HCT116 (cell line): Measurements from ENCODE around the gene ATP6V0B. TPM values are rescaled to one million over a fixed set of nuclear protein-coding genes. Genes with fewer than 3 reads are reported as not detected.

Source experiments
- ATAC-seq: fragments of 200-7000 bp; cut with Tn5 transposase; 2 replicates; pipeline ENCODE4 v1.9.1; 2020; ENCODE audit warnings: mild to moderate bottlenecking, moderate library complexity
- BruUV-seq: library from RNA; stranded (reverse); fragments of 400-500 nt; replicated peaks from 2 replicates; lab custom pipeline; 2021; lab: Mats Ljungman, UMichigan
- CTCF ChIA-PET: fragments of 300-600 bp; sonication (Branson Sonifier 250); formaldehyde crosslinking; loops from one replicate; lab custom pipeline; 2021; ENCODE audit warnings: antibody characterized with exemption; lab: Charles Lee
- POLR2A ChIA-PET: fragments of 300-600, 350-600 bp; sonication (Branson Sonifier 250); formaldehyde crosslinking; loops from one replicate; lab custom pipeline; 2021; ENCODE audit warnings: antibody characterized with exemption; lab: Charles Lee
- RAD21 ChIA-PET, 2 experiments: fragments of 300-600 bp; sonication (Branson Sonifier 250); formaldehyde crosslinking; loops; one replicate each; lab custom pipeline; 2023; ENCODE audit warnings: low total read pairs in 2 of 2; ENCODE audit not compliant: uncharacterized antibody in 2 of 2, unreplicated experiment in 2 of 2, low non-redundant PET in 1 of 2; lab: Charles Lee
- DNase-seq: peaks from one replicate; pipeline ENCODE4 v3.0.0-alpha.2; 2010; ENCODE audit warnings: low read depth, low spot score
- H2AFZ ChIP-seq: fragments of 200-600 bp; shearing (Covaris generic), sonication (generic); 2 replicates; pipeline ENCODE4 v1.6.1; 2017; ENCODE audit warnings: low read depth, mixed run types, mixed read lengths, antibody characterized with exemption, low read length; ENCODE audit not compliant: poor library complexity, severe bottlenecking
- H3K27ac ChIP-seq: 2 replicates; pipeline ENCODE4 v1.5.1; 2012; ENCODE audit warnings: low read depth, low read length
- H3K27me3 ChIP-seq: fragments of 200-600 bp; sonication (generic); 2 replicates; pipeline ENCODE4 v1.6.1; 2016; ENCODE audit warnings: mixed run types, low read length, mixed read lengths; ENCODE audit not compliant: insufficient read depth
- H3K36me3 ChIP-seq, 2 experiments: fragments of 200-500 bp in 1 of 2; fragments of 200-600 bp in 1 of 2; sonication (Bioruptor generic) in 1 of 2; sonication (generic) in 1 of 2; 2 replicates each; pipeline versions ENCODE4 v1.5.1 to v1.6.1; 2014 to 2016; ENCODE audit warnings: low read length in 2 of 2, inconsistent platforms in 1 of 2, mixed read lengths in 1 of 2, mixed run types in 1 of 2; ENCODE audit not compliant: insufficient read depth in 2 of 2, control insufficient read depth in 1 of 2
- H3K4me1 ChIP-seq, 2 experiments: fragments of 200-600 bp in 1 of 2; sonication (generic) in 1 of 2; 2 replicates each; pipeline versions ENCODE4 v1.5.1 to v1.6.1; 2012 to 2017; ENCODE audit warnings: low read length in 2 of 2, inconsistent platforms in 1 of 2, mild to moderate bottlenecking in 1 of 2, mixed read lengths in 1 of 2, mixed run types in 1 of 2, moderate library complexity in 1 of 2; ENCODE audit not compliant: insufficient read depth in 2 of 2, control insufficient read depth in 1 of 2
- H3K4me2 ChIP-seq: fragments of 200-600 bp; sonication (generic); 2 replicates; pipeline ENCODE4 v1.6.1; 2017; ENCODE audit warnings: mixed run types, low read length, mixed read lengths
- H3K4me3 ChIP-seq, 2 experiments: fragments of 200-600 bp in 1 of 2; sonication (generic) in 1 of 2; replicated peaks in 1 of 2; 2 replicates each; pipeline ENCODE4 v1.5.1; 2011 to 2016; ENCODE audit warnings: low read length in 2 of 2, control low read depth in 1 of 2, low read depth in 1 of 2, mild to moderate bottlenecking in 1 of 2, mixed read lengths in 1 of 2, mixed run types in 1 of 2
- H3K79me2 ChIP-seq: fragments of 200-600 bp; sonication (generic); 2 replicates; pipeline ENCODE4 v1.6.1; 2017; ENCODE audit warnings: mild to moderate bottlenecking, mixed run types, low read length, moderate library complexity, mixed read lengths; ENCODE audit not compliant: insufficient read depth
- H3K9ac ChIP-seq: fragments of 200-600 bp; sonication (generic); 2 replicates; pipeline ENCODE4 v1.6.1; 2016; ENCODE audit warnings: low read length, mixed read lengths
- H3K9me2 ChIP-seq: fragments of 200-600 bp; sonication (generic), shearing (Covaris generic); 2 replicates; pipeline ENCODE4 v1.6.1; 2017; ENCODE audit warnings: mixed run types, mild to moderate bottlenecking, moderate library complexity; ENCODE audit not compliant: insufficient read depth
- H3K9me3 ChIP-seq, 2 experiments: fragments of 200-500 bp in 1 of 2; fragments of 200-600 bp in 1 of 2; sonication (Bioruptor generic) in 1 of 2; sonication (generic) in 1 of 2; 2 replicates each; pipeline ENCODE4 v1.6.1; 2014 to 2017; ENCODE audit warnings: low read length in 2 of 2, mixed read lengths in 2 of 2, inconsistent platforms in 1 of 2, low read depth in 1 of 2, mild to moderate bottlenecking in 1 of 2, mixed run types in 1 of 2, moderate library complexity in 1 of 2; ENCODE audit not compliant: control insufficient read depth in 1 of 2, insufficient read depth in 1 of 2
- H4K20me1 ChIP-seq: fragments of 200-600 bp; sonication (generic), shearing (Covaris generic); 2 replicates; pipeline ENCODE4 v1.6.1; 2017; ENCODE audit warnings: mixed run types, mild to moderate bottlenecking, moderate library complexity; ENCODE audit not compliant: insufficient read depth
- CBX3 ChIP-seq: IDR thresholded peaks from 2 replicates; pipeline ENCODE4 v1.6.1; 2012; ENCODE audit warnings: low read depth
- CTCF ChIP-seq, 3 experiments: fragments of 200-600 bp in 1 of 3; sonication (generic) in 1 of 3; IDR thresholded peaks in 2 of 3; conservative IDR thresholded peaks in 1 of 3; 2 replicates each; pipeline ENCODE4 v1.5.1; 2012 to 2017; ENCODE audit warnings: low read depth in 2 of 3, low read length in 2 of 3, antibody characterized with exemption in 1 of 3, borderline replicate concordance in 1 of 3, control low read depth in 1 of 3, mild to moderate bottlenecking in 1 of 3, mixed read lengths in 1 of 3, mixed run types in 1 of 3, moderate library complexity in 1 of 3; ENCODE audit not compliant: insufficient read depth in 1 of 3
- EZH2phosphoT487 ChIP-seq: fragments of 200-600 bp; IDR thresholded peaks from 2 replicates; pipeline ENCODE4 v1.6.1; 2018; ENCODE audit warnings: antibody characterized with exemption, borderline replicate concordance
- MAX ChIP-seq: IDR thresholded peaks from 2 replicates; pipeline ENCODE4 v1.6.1; 2012
- RAD21 ChIP-seq: IDR thresholded peaks from 2 replicates; pipeline ENCODE4 v1.6.1; 2012; ENCODE audit warnings: low read depth, mild to moderate bottlenecking
- SP1 ChIP-seq: IDR thresholded peaks from 2 replicates; pipeline ENCODE4 v1.6.1; 2012; ENCODE audit warnings: low read depth
- YY1 ChIP-seq: IDR thresholded peaks from 2 replicates; pipeline ENCODE4 v1.6.1; 2011; ENCODE audit warnings: low read length, low read depth, moderate library complexity, mild to moderate bottlenecking; ENCODE audit not compliant: insufficient replicate concordance; ENCODE audit errors: extremely low read depth
- ZNF274 ChIP-seq: fragments of 200-500 bp; sonication (Bioruptor generic); IDR thresholded peaks from 2 replicates; pipeline ENCODE4 v1.6.1; 2014; ENCODE audit warnings: mild to moderate bottlenecking, low read depth, low read length, inconsistent platforms
- intact Hi-C: fragments of 100-400 bp; cut with micrococcal nuclease; formaldehyde crosslinking; loops from 2 replicates; pipeline ENCODE4 v1.10.0; 2022
- total RNA-seq: library from RNA; stranded (reverse); gene quantifications from one replicate; pipeline ENCODE4 v1.2.1, GENCODE V29; 2021; ENCODE audit not compliant: unreplicated experiment

The ATP6V0B gene
- total RNA-seq, 1 experiment from 2014 or later, result 122 TPM

GRCh38 chr1:43938892-43939587, 35.7 kb upstream of the ATP6V0B start:
- Histone ChIP-seq H3K27me3 (no peaks in the 10 kb centered on the region), H2AFZ (no peak overlapping the region), H3K9ac (no peak overlapping the region), H3K36me3 (0 out of 4 replicates have a peak, but pooled peaks cover 0 to 10% of the 10 kb centered on the region in 2 experiments), H3K9me3 (no peaks in the 10 kb centered on the region), H3K4me1 (peaks cover 5 to 21% of the 10 kb centered on the region in 2 experiments; a peak in 3 of 4 replicates), H3K27ac (no peak overlapping the region), H4K20me1 (no peaks in the 10 kb centered on the region), H3K9me2 (no peaks in the 10 kb centered on the region), H3K4me2 (no peak overlapping the region), H3K79me2 (peaks cover 9% of the 10 kb centered on the region; the same call in 1 of the 2 replicates), H3K4me3 (no peak overlapping the region)
- ChIA-PET RAD21 (interaction anchor here in 1 of 2 experiments (0.5 kb wide), 1 partner anchor 222 kb away, joined by 3 read pairs; no protein-coding TSS in a partner anchor), CTCF (interaction anchor here (0.9 to 12.2 kb wide), 3 partner anchors 8 to 172 kb away, joined by 5 to 479 read pairs (median 19); no protein-coding TSS in a partner anchor), POLR2A (interaction anchor here (0.6 to 1.3 kb wide), 3 partner anchors 89 to 176 kb away, joined by 3 read pairs; no protein-coding TSS in a partner anchor)
- intact Hi-C loops, result no loop called here
- TF ChIP-seq RAD21 (no peak), CTCF (IDR thresholded peaks at IDR 0.05 in 2 of 3, conservative IDR thresholded peaks at IDR 0.05 in 1 of 3; ENCODE audit: borderline replicate concordance in 1 of 3, insufficient read depth in 1 of 3, low read depth in 2 of 3, low read length in 2 of 3) (no peak), CBX3 (no peak), MAX (no peak), SP1 (no peak), YY1 (no peak), EZH2phosphoT487 (no peak), ZNF274 (no peak)
- BruUV-seq, result no TSS peak
- ATAC-seq, result no peak
- DNase-seq, result no peak
